Stimulated activated naive CD8-positive, alpha-beta T cell treated with anti-CD3 and anti-CD28 coated beads, Interleukin-15, amount 100 ng/mL, for 72 hours (primary cell): ENCODE results near the gene ELOF1.
"Not testable (repeated sequence)": the region's sequence is repeated elsewhere in the genome, so short reads cannot be mapped to it uniquely, and the experiment has no call there.

Experiments
- ATAC-seq: fragments of 150-1000 bp; cut with Tn5 transposase; 2 replicates; pipeline ENCODE4 v1.10.0; 2021; ENCODE audit warnings: mild to moderate bottlenecking, moderate library complexity
- DNase-seq, 2 donors: peaks; one replicate each; pipeline ENCODE4 v3.0.0; 2021 to 2022
- H3K27ac Mint-ChIP-seq, 2 donors: one replicate each; pipeline ENCODE4 v1.8.0; 2022; ENCODE audit warnings: mild to moderate bottlenecking in 2 of 2, mixed read lengths in 2 of 2, moderate library complexity in 2 of 2
- H3K27me3 Mint-ChIP-seq: one replicate; pipeline ENCODE4 v1.8.0; 2022; ENCODE audit warnings: mixed read lengths
- H3K4me1 Mint-ChIP-seq: one replicate; pipeline ENCODE4 v1.8.0; 2022; ENCODE audit warnings: mild to moderate bottlenecking, mixed read lengths
- H3K4me3 Mint-ChIP-seq, 2 donors: one replicate each; pipeline ENCODE4 v1.8.0; 2022; ENCODE audit warnings: mild to moderate bottlenecking in 2 of 2, mixed read lengths in 2 of 2, moderate library complexity in 1 of 2
- H3K9me3 Mint-ChIP-seq, 2 donors: one replicate each; pipeline ENCODE4 v1.8.0; 2022; ENCODE audit warnings: mixed read lengths in 2 of 2

ELOF1 gene

DNA sequence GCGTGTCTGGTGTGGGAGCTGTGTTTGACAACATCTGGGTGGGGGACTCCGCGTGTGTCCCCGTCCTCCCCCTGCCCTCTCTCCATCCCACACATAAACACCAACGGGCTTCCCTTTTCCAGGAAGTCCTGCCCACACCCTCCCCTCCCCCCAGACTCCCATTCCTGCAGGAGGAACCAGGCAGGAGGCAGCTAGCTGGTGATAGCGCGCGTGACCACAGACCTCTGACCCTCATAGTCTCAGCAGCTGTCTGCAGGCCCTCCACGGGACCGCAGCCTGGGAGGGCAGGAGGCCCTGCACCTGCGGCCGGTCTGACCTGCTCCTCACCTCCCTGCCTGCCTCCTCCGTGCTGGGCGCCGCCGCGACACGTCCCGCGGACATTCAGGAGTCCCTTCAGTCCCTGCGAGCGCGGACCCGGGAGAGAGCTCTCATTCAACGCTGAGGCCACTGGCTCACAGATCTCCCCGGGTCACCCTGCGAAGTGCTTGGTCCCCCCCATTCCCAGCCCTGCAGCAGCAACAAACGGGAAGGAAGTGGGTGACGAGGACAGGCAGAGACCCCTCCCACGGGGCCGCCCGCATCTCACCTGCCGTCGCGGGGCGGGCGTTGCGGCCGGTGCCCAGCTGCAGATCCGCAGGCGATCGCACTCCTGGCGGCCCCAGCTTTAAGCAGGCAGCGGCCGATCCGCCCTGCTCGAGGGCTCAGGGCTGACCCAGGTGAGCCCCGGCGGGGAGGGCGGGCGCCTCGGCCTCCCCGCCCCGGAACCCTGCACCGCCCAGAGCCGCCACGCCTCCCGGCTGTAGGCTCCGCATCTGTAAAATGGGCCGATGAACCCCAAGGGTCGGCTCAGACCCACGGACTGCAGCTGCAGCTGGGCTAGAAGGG, 19.5 kb upstream of the ELOF1 start:
- Mint-ChIP-seq H3K27ac (peak overlapping the region; percentile 13 to 44), H3K4me1 (peaks cover 76% of the 10 kb centered on the region), H3K27me3 (no peaks in the 10 kb centered on the region), H3K4me3 (peak overlapping the region; percentile 81 to 85), H3K9me3 (no peaks in the 10 kb centered on the region)
- ATAC-seq: peak; percentile 54
- DNase-seq: no peak

GRCh38 chr19:11577451-11578257, 18.6 kb upstream of the ELOF1 start, which contains the start of gene ACP5:
Gene ACP5 (minus strand): TSS chr19:11577645. CDS start chr19:11577317, 328 bp downstream.
- peak within 1 kb of the TSS; percentile 13 to 44 for H3K27ac Mint-ChIP-seq
- no peaks in the 10 kb centered on the region for H3K9me3 Mint-ChIP-seq
- H3K4me3 Mint-ChIP-seq: peak within 1 kb of the TSS; percentile 71 to 81
- ATAC-seq (no peak), DNase-seq (no peak)
- H3K27me3 Mint-ChIP-seq: no peaks in the 10 kb centered on the region
- peaks cover 73% of the 10 kb centered on the region for H3K4me1 Mint-ChIP-seq

GRCh38 chr19:11576227-11576626, 17.2 kb upstream of the ELOF1 start:
- Mint-ChIP-seq H3K27ac (no peak overlapping the region), H3K27me3 (no peaks in the 10 kb centered on the region), H3K4me1 (peaks cover 60% of the 10 kb centered on the region), H3K4me3 (no peak overlapping the region), H3K9me3 (no peaks in the 10 kb centered on the region)
- no peak for ATAC-seq
- DNase-seq: no peak

GRCh38 chr19:11574689-11575088, 15.7 kb upstream of the ELOF1 start:
- ATAC-seq: peak; percentile 95

GRCh38 chr19:11573763-11574162, 14.7 kb upstream of the ELOF1 start:
- H3K9me3 Mint-ChIP-seq, H3K27me3 Mint-ChIP-seq, H3K4me3 Mint-ChIP-seq, H3K27ac Mint-ChIP-seq, ATAC-seq, DNase-seq: not testable (repeated sequence)
- peaks cover 38% of the 10 kb centered on the region for H3K4me1 Mint-ChIP-seq

More at GRCh38 chr19:11574689-11575088, 15.7 kb upstream of the ELOF1 start:
- peaks cover 45% of the 10 kb centered on the region for H3K4me1 Mint-ChIP-seq
- H3K4me3 Mint-ChIP-seq: peak overlapping the region; percentile 15 to 21
- H3K27ac Mint-ChIP-seq: no peak overlapping the region
- no peaks in the 10 kb centered on the region for H3K27me3 Mint-ChIP-seq
- H3K9me3 Mint-ChIP-seq: no peaks in the 10 kb centered on the region
- DNase-seq: peak in 1 of 2 donors; percentile 61

- peaks cover 37% of the 10 kb centered on the region for H3K4me1 Mint-ChIP-seq
- H3K27me3 Mint-ChIP-seq, H3K27ac Mint-ChIP-seq, DNase-seq, H3K4me3 Mint-ChIP-seq, ATAC-seq, H3K9me3 Mint-ChIP-seq: not testable (repeated sequence)
These were observed 14.3 kb upstream of the ELOF1 start for GRCh38 chr19:11573354-11573753.

DNA sequence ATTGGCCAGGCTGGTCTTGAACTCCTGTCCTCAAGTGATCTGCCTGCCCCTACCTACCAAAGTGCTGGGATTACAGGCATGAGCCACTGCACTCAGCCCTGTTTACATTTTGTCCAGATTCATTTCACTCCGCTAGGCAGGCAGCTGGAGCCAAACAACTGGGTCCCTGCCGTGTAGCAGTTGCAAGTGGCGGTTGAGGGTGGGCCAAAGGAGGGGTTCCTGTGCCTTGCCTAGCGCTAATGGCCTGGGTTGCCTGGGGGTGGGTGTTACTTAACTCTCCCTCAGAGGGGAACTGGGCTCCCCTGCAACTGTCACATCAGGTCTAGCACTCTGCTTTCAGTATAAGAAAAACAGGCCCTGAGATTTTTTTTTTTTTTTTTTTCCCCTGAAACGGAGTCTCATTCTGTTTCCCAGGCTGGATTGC, 11.0 kb upstream of the ELOF1 start:
- peaks cover 23% of the 10 kb centered on the region for H3K4me1 Mint-ChIP-seq
- no peaks in the 10 kb centered on the region for H3K9me3 Mint-ChIP-seq
- DNase-seq (no peak), ATAC-seq (no peak)
- H3K27ac Mint-ChIP-seq: no peak overlapping the region
- no peaks in the 10 kb centered on the region for H3K27me3 Mint-ChIP-seq
- H3K4me3 Mint-ChIP-seq: no peak overlapping the region

- Mint-ChIP-seq H3K9me3 (no peaks in the 10 kb centered on the region), H3K27ac (no peak overlapping the region), H3K4me1 (peaks cover 25% of the 10 kb centered on the region), H3K27me3 (no peaks in the 10 kb centered on the region), H3K4me3 (no peak overlapping the region)
- no peak for DNase-seq
- no peak for ATAC-seq
These were observed 7.1 kb upstream of the ELOF1 start for GRCh38 chr19:11566164-11566563.

- not testable (repeated sequence) for ATAC-seq, H3K4me3 Mint-ChIP-seq, H3K27me3 Mint-ChIP-seq, H3K9me3 Mint-ChIP-seq, DNase-seq
- peak overlapping the region in 1 of 2 donors; percentile 48 for H3K27ac Mint-ChIP-seq
- H3K4me1 Mint-ChIP-seq: peaks cover 25% of the 10 kb centered on the region
These were observed 6.6 kb upstream of the ELOF1 start for GRCh38 chr19:11565649-11565980.

GRCh38 chr19:11564082-11564807, 5.2 kb upstream of the ELOF1 start:
- not testable (repeated sequence) for H3K9me3 Mint-ChIP-seq, ATAC-seq
- H3K4me1 Mint-ChIP-seq: peaks cover 34% of the 10 kb centered on the region

GRCh38 chr19:11563532-11563931, 4.5 kb upstream of the ELOF1 start:
- H3K27ac Mint-ChIP-seq: no peak overlapping the region
- H3K4me3 Mint-ChIP-seq: no peak overlapping the region
- H3K27me3 Mint-ChIP-seq: no peaks in the 10 kb centered on the region
- H3K9me3 Mint-ChIP-seq: no peaks in the 10 kb centered on the region
- peaks cover 38% of the 10 kb centered on the region for H3K4me1 Mint-ChIP-seq
- no peak for ATAC-seq
- no peak for DNase-seq

More at GRCh38 chr19:11564082-11564807, 5.2 kb upstream of the ELOF1 start:
- not testable (repeated sequence) for H3K27ac Mint-ChIP-seq, H3K27me3 Mint-ChIP-seq, DNase-seq, H3K4me3 Mint-ChIP-seq

DNA sequence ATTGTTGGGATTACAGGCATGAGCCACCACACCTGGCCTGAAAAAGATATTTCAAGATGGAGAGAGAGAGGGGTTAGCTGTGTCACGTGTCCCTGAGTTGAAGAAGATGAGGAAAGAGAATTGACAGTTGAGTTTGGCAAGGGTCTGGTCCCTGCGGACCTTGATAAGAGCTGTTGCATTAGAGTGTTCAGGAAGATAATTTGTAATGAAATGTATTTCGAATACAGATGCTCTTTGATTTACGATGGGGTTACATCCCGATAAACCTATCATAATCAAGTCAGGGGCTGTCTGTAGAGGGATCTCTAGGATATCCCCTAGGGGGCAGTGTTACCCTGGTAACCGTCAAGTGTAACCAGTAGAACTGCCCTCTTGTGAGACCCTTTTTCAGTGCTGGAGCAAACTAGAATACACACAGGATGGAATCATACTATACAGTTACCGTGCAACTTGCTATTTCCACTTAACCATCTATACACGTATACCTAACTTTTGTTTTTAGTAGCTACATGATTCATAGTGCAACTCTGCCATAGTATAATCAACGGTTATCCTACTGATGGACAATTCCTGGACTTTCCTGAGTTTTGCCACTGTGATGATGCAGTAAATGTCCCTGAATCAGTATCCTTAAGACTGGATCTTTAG, 1.5 kb upstream of the ELOF1 start:
- Mint-ChIP-seq H3K27ac (peak overlapping the region; percentile 59 to 69), H3K27me3 (no peaks in the 10 kb centered on the region), H3K4me3 (peak overlapping the region; percentile 95 to 96), H3K9me3 (no peaks in the 10 kb centered on the region), H3K4me1 (peaks cover 51% of the 10 kb centered on the region)
- peak; percentile 83 for ATAC-seq
- peak; percentile 72 to 80 for DNase-seq

GRCh38 chr19:11556634-11557420, 2.2 kb downstream of the ELOF1 start:
- Mint-ChIP-seq H3K27me3 (no peaks in the 10 kb centered on the region), H3K27ac (peak overlapping the region in 1 of 2 donors; percentile 56), H3K9me3 (no peaks in the 10 kb centered on the region), H3K4me1 (peaks cover 56% of the 10 kb centered on the region), H3K4me3 (peak overlapping the region; percentile 20 to 46)
- ATAC-seq (no peak), DNase-seq (no peak)

GRCh38 chr19:11555246-11555645, 3.8 kb downstream of the ELOF1 start:
- Mint-ChIP-seq H3K4me3 (no peak overlapping the region), H3K4me1 (peaks cover 48% of the 10 kb centered on the region), H3K27me3 (no peaks in the 10 kb centered on the region), H3K27ac (peak overlapping the region; percentile 27 to 65), H3K9me3 (no peaks in the 10 kb centered on the region)
- DNase-seq (no peak), ATAC-seq (no peak)
